Prostate gland (tissue), 2 donors: Measurements from ENCODE around the gene NRBF2. TPM values are rescaled to one million over a fixed set of nuclear protein-coding genes. Genes with fewer than 3 reads are reported as not detected.

Experiments
- DNase-seq: peaks from one replicate; pipeline ENCODE4 v3.0.0-alpha.2; 2019; ENCODE audit warnings: low spot score
- H3K27ac ChIP-seq, 2 donors: fragments of 200-600 bp; sonication (generic); 2 replicates each; pipeline ENCODE4 v1.5.1; 2017 to 2019
- H3K27me3 ChIP-seq: fragments of 200-600 bp; sonication (generic); replicated peaks from 2 replicates; pipeline ENCODE4 v1.5.1; 2019; ENCODE audit not compliant: insufficient read depth
- H3K36me3 ChIP-seq, 2 donors: fragments of 200-600 bp; sonication (generic); 1 replicate in 1 of 2; 2 replicates in 1 of 2; pipeline versions ENCODE4 v1.5.1 to v1.8.1; 2017 to 2019
- H3K4me1 ChIP-seq: fragments of 200-600 bp; sonication (generic); replicated peaks from 2 replicates; pipeline ENCODE4 v1.5.1; 2019
- H3K4me3 ChIP-seq, 2 donors: fragments of 200-600 bp; sonication (generic); 2 replicates each; pipeline ENCODE4 v1.5.1; 2017 to 2019
- H3K9me3 ChIP-seq: fragments of 200-600 bp; sonication (generic); 2 replicates; pipeline ENCODE4 v1.5.1; 2017
- POLR2A ChIP-seq: fragments of 450-650 bp; IDR thresholded peaks from one replicate; pipeline ENCODE4 v1.6.1; 2016; ENCODE audit warnings: antibody characterized with exemption, mild to moderate bottlenecking
- POLR2AphosphoS5 ChIP-seq: sonication (generic); formaldehyde crosslinking; IDR thresholded peaks from one replicate; pipeline ENCODE4 v1.6.1; 2017; ENCODE audit warnings: antibody characterized with exemption
- WGBS: methylation state at CpG from one replicate; pipeline ENCODE4 v1.1.5; 2018; 5-methylcytosine and 5-hydroxymethylcytosine counted together
- intact Hi-C: fragments of 100-400 bp; cut with DNase I; formaldehyde crosslinking; loops from one replicate; pipeline ENCODE4 v1.14.2; 2022
- total RNA-seq, 2 donors: library from RNA; depleted of rRNA; stranded (reverse); fragments of >200 nt; gene quantifications; one replicate each; pipeline ENCODE4 v1.1.0, GENCODE V29; 2016
- TF ChIP-seq, protein P1 (sequence below), 4 experiments: fragments of 200-600 bp in 2 of 4; fragments of 450-650 bp in 2 of 4; sonication (generic) in 2 of 4; IDR thresholded peaks; 1 replicate in 3 of 4; 2 replicates in 1 of 4; pipeline ENCODE4 v1.5.1; 2016 to 2019; ENCODE audit warnings: antibody characterized with exemption in 4 of 4, mild to moderate bottlenecking in 2 of 4, moderate library complexity in 2 of 4

The NRBF2 gene
- total RNA-seq, 2 donors from 2014 or later = 15.7 to 20.6 TPM

DNA sequence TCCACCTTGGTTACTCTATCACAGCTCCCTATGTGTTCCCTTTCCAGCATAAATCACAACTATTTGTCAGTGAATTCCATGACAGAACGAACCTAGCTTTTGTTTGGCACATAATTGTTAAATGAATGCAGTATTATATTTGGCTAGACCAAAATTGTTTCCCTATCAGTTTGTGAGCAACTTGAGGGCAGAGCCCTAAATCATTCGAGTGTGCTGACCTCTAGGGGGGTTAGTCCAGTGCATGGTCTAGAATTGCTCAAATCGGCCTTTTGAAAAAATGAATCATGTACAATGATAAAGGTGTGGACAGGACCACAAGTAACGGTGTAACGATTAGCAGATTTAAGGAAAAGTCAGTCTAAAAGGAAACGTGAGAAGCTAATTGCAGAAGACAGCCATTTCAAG, 475 bp upstream of the NRBF2 start:
- H3K27ac ChIP-seq = peak overlapping the region; percentile 90 to 93
- H3K4me1 ChIP-seq = no peaks in the 10 kb centered on the region
- H3K9me3 ChIP-seq = no peaks in the 10 kb centered on the region
- H3K36me3 ChIP-seq = no peaks in the 10 kb centered on the region
- WGBS = 65% methylated on average over 6 of the region's 6 CpGs
- peak overlapping the region; percentile 96 to 97 for H3K4me3 ChIP-seq
- DNase-seq = no peak
- H3K27me3 ChIP-seq = no peaks in the 10 kb centered on the region
- intact Hi-C loops = loop anchor here (10.0 kb wide), 1 partner anchor 328 kb away; the partner anchor contains the start of gene ADO
- TF ChIP-seq, protein P1, sequence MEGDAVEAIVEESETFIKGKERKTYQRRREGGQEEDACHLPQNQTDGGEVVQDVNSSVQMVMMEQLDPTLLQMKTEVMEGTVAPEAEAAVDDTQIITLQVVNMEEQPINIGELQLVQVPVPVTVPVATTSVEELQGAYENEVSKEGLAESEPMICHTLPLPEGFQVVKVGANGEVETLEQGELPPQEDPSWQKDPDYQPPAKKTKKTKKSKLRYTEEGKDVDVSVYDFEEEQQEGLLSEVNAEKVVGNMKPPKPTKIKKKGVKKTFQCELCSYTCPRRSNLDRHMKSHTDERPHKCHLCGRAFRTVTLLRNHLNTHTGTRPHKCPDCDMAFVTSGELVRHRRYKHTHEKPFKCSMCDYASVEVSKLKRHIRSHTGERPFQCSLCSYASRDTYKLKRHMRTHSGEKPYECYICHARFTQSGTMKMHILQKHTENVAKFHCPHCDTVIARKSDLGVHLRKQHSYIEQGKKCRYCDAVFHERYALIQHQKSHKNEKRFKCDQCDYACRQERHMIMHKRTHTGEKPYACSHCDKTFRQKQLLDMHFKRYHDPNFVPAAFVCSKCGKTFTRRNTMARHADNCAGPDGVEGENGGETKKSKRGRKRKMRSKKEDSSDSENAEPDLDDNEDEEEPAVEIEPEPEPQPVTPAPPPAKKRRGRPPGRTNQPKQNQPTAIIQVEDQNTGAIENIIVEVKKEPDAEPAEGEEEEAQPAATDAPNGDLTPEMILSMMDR (IDR thresholded peaks at IDR 0.05) = no peak
- TF ChIP-seq POLR2AphosphoS5 (no peak), POLR2A (no peak)

DNA sequence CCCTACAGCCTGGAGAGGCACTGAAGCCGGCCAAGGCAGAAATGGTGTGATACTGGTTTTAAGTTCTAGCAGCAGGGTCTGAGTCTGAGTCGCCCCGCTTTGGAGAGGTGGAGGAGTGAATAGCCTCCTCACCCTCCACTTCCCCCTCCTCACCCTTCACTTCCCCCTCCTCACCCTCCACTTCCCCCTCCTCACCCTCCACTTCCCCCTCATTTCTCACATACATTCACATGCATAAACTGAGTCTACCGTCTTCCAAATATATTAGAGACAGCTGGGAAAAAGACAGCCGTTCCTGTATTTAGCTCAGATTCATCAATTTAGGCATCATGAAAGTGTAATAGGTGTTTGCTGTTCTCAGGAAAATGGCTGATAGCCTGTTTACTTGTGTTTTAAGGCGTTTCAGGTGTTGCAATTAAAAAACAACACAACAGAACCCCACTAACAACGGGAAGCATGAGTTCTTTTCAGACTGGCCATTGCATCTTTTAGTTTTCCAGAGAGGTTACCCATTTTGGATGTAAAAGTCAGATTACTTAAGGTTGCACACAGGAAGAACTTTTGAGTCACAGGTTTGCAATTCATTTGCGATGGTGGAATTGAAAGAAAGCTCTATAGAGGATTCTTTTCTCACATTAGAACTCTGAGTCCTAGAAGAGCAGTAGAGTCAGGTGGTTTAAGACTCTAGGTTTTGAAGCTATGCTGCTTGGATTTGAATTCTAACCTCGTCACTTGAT, 861 bp downstream of the NRBF2 start:
- H3K4me3 ChIP-seq = peak overlapping the region; percentile 96 to 97
- peak overlapping the region; percentile 90 to 93 for H3K27ac ChIP-seq
- no peak for TF ChIP-seq POLR2A
- no peak for TF ChIP-seq POLR2AphosphoS5
- TF ChIP-seq, protein P1 (IDR thresholded peaks at IDR 0.05) = no peak
- H3K9me3 ChIP-seq = no peaks in the 10 kb centered on the region
- H3K27me3 ChIP-seq = no peaks in the 10 kb centered on the region
- H3K4me1 ChIP-seq = no peaks in the 10 kb centered on the region
- intact Hi-C loops = loop anchor here (10.0 kb wide), 1 partner anchor 329 kb away; the partner anchor contains the start of gene ADO
- H3K36me3 ChIP-seq = no peaks in the 10 kb centered on the region
- WGBS = 9% methylated on average over 9 of the region's 9 CpGs
- no peak for DNase-seq

DNA sequence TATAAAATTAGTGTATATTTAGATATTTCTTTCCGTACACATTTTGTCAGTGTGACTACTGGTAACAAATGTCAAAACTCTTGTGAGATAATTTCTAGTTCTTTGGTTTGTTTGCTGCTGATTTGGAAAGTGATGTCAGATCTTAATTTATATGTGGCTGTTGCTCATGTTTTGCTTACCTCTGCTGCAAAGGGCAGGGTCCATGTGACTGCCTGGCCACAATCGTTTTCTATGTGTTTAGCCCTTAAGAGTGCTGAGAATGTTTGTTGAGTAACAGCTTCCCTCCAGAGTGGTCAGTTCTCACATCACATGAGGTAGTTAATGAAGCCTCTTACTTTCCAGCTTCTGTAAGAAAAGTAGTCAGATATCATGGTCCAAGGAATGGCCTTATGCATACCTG, 4.2 kb downstream of the NRBF2 start:
- WGBS = 66% methylated on average over 2 of the region's 2 CpGs
- DNase-seq = no peak

DNA sequence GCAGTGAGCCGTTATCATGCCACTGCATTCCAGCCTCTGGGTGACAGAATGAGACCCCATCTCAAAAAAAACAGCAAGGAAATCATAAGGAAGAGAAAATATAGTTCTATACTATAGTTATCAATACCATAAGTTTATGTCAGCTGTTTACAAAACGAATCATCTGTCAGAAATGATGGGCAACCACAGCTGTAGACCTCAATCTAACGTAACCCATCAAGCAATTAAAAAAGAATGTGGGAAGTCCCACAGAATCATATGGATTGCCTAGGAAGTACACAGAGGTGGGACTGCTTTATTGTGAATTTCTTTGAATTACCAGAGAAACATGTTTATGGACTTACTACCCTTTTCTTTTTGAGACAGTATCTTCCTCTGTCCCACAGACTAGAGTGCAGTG, 6.9 kb downstream of the NRBF2 start:
- 87% methylated on average over 3 of the region's 3 CpGs for WGBS
- no peaks in the 10 kb centered on the region for H3K9me3 ChIP-seq
- DNase-seq = no peak
- no peak overlapping the region for H3K27ac ChIP-seq
- intact Hi-C loops = no loop called here
- no peak for TF ChIP-seq POLR2A
- TF ChIP-seq, protein P1 (IDR thresholded peaks at IDR 0.05) = no peak
- H3K27me3 ChIP-seq = no peaks in the 10 kb centered on the region
- H3K4me3 ChIP-seq = no peak overlapping the region
- H3K4me1 ChIP-seq = no peaks in the 10 kb centered on the region
- no peaks in the 10 kb centered on the region for H3K36me3 ChIP-seq

More for the DNA sequence above, 4.2 kb downstream of the NRBF2 start:
- no peaks in the 10 kb centered on the region for H3K9me3 ChIP-seq
- H3K27me3 ChIP-seq = no peaks in the 10 kb centered on the region
- no peaks in the 10 kb centered on the region for H3K36me3 ChIP-seq
- no peaks in the 10 kb centered on the region for H3K4me1 ChIP-seq
- no peak overlapping the region for H3K4me3 ChIP-seq
- no peak overlapping the region for H3K27ac ChIP-seq
- TF ChIP-seq POLR2AphosphoS5 = no peak
- no peak for TF ChIP-seq POLR2A
- TF ChIP-seq, protein P1 (IDR thresholded peaks at IDR 0.05) = no peak
- intact Hi-C loops = loop anchor here (10.0 kb wide), 1 partner anchor 333 kb away; the partner anchor contains the start of gene ADO

DNA sequence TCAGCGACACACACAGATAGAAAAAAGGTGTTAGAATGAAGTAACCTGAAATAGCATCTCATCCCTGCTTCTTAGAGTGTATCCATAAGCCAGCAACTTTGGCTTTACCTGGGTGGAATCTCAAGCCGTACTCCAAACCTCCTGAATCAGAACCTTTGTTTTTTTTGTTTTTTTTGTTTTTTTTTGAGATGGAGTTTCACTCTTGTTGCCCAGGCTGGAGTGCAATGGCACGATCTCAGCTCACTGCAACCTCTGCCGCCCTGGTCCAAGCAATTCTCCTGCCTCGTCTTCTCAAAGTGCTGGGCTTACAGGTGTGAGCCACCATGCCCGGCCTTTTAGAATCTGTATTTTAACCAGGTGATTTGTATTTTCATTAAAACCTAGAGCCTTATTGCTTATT, 9.0 kb downstream of the NRBF2 start:
- no peak for DNase-seq
- no peaks in the 10 kb centered on the region for H3K27me3 ChIP-seq
- intact Hi-C loops = no loop called here
- no peaks in the 10 kb centered on the region for H3K36me3 ChIP-seq
- no peak overlapping the region for H3K4me3 ChIP-seq
- no peak overlapping the region for H3K27ac ChIP-seq
- H3K9me3 ChIP-seq = no peaks in the 10 kb centered on the region
- no peaks in the 10 kb centered on the region for H3K4me1 ChIP-seq
- TF ChIP-seq POLR2A (no peak), POLR2AphosphoS5 (no peak)
- TF ChIP-seq, protein P1 (IDR thresholded peaks at IDR 0.05) = no peak
- WGBS = 90% methylated on average over 6 of the region's 6 CpGs
